ENCODE data around the gene DYNLT1. TPM values are rescaled to one million over a fixed set of nuclear protein-coding genes. Genes with fewer than 3 reads are reported as not detected.

Gene DYNLT1
- total RNA-seq, 2 experiments from 2014 or later: 99.1 to 107 TPM

DNA sequence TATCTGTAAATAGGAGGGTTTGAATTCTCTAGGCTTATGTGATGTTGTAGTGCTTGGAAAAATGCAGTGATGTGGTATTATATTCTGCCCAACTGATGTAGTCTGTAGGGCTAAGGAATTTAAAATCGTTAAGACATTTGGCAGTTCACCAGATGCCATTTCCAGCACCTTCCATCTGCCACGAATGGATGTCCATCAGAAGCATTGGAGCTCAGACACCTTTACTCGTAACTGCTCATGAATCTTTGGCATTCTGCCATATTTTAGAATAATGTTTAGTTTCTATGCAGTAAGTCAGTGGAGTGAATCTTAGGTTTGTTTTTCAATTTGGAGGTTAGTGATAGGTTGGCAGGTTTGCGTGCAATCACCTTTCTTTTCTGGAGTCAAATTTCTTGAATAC is 3.0 kb upstream of the DYNLT1 start:
- peaks cover 2% of the 10 kb centered on the region for H3K9me3 Mint-ChIP-seq
- peaks cover 35% of the 10 kb centered on the region for H3K36me3 Mint-ChIP-seq (ENCODE audit: low read depth)
- H3K4me3 Mint-ChIP-seq: no peak overlapping the region
- DNase-seq: no peak
- H3K27ac Mint-ChIP-seq: peak overlapping the region; percentile 46
- intact Hi-C loops (cut with micrococcal nuclease): loop anchor here (5.0 to 10.0 kb wide), 5 partner anchors 415 to 1815 kb away; partner anchors contain the start of genes ACAT2 and SOD2
- no peaks in the 10 kb centered on the region for H3K27me3 Mint-ChIP-seq (ENCODE audit: low read depth)
- CTCF ChIA-PET: interaction anchor here (1.0 kb wide), 1 partner anchor 13 kb away, joined by 4 read pairs; no protein-coding TSS in a partner anchor
- H3K4me1 Mint-ChIP-seq (ENCODE audit: low read depth): peaks cover 58% of the 10 kb centered on the region

DNA sequence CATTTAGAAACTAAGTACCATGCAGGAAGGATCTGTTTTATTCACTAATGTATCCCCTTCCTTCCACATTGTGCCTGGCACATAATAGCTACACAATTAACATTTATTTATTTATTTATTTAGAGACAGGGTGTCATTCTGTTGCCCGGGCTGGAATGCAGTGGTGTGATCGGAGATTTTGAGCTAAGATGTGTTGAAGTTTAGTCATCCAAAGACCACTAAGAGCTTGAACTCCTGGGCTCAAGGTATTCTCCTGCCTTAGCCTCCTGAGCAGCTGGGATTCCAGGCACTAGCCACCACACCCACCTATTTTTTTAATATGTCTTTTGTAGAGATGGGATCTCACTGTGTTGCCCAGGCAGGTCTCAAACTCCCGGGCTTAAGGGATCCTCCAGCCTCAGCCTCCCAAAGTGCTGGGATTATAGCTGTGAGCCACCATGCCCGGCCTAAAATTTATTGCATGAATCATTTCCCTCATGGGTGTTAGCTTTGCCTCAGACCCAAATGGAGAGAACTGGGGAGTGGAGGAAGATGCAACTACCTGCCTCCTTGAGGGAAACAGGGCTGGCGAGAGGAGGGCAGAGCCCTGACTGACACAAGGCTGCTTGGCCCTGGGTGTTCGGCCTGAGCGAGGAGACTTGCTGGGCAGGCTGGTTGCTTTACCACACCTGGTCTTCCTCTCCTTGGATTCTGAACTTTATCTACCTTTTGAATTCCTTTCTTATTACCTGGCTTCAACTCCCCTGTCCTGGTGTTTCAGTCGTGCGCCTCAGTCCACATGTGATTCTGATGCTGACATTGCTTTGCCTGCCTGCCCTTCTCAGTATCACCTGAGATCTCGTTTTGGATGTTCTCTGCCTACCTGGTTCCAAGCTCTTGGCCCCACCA is 1.7 kb upstream of the DYNLT1 start:
- H3K27ac Mint-ChIP-seq: peak overlapping the region; percentile 92
- peaks cover 66% of the 10 kb centered on the region for H3K4me1 Mint-ChIP-seq (ENCODE audit: low read depth)
- no peaks in the 10 kb centered on the region for H3K27me3 Mint-ChIP-seq (ENCODE audit: low read depth)
- H3K36me3 Mint-ChIP-seq (ENCODE audit: low read depth): peaks cover 38% of the 10 kb centered on the region
- intact Hi-C loops (cut with micrococcal nuclease): loop anchor here (5.0 to 10.0 kb wide), 5 partner anchors 414 to 1816 kb away; partner anchors contain the start of genes ACAT2 and SOD2
- CTCF ChIA-PET: interaction anchor here (0.5 to 1.9 kb wide), 4 partner anchors 8 to 188 kb away, joined by 4 to 9 read pairs (median 4); no protein-coding TSS in a partner anchor
- H3K4me3 Mint-ChIP-seq: peak overlapping the region; percentile 88
- H3K9me3 Mint-ChIP-seq: peaks cover 2% of the 10 kb centered on the region
- no peak for DNase-seq

DNA sequence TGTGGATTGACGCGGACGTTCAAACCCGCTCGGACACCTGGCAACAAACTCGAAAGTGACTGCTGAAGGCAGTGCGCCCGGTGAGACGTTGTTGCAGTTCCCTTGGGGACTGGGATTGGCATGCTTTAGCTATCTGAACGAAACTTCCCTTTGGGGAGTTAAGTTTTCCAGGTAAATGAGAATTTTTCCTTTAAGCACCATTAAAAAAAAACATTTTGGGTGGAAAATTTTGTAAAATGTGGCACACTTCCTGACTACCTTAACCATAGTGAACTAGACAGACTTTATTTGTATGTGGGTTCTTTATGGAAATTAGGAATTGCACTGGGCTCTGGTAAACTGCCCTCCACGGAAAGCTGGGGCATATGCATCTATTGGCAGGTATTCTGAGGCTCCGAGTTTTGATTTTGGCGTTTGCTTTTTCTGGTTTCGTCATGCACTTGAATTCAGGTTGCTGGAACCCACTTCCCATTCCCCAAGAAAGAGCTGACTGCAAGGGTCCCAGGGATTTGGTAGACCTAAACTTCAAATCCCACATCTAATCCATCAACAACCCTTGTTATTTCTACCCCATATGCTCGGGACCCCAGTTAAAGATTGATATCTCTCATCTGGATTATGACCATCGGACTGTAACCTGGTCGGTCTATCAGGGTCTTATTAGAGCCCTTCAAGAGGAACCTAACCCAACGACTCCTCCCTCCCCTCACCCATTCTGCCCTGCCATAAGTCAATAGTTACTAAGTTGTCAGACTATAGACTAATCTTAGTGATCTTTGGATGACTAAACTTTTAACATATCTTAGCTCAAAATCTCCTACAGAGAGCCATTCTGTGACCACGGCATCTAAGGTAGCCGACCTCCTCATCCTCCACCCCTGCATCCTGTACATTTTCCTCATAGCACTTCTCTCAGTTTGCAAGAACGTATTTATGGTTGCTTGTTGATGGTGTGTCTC is 800 bp upstream of the DYNLT1 start:
- peaks cover 2% of the 10 kb centered on the region for H3K9me3 Mint-ChIP-seq
- peak; percentile 53 for DNase-seq
- CTCF ChIA-PET: interaction anchor here (1.3 to 2.5 kb wide), 3 partner anchors 9 to 46 kb away, joined by 5 to 11 read pairs (median 9); no protein-coding TSS in a partner anchor
- peak overlapping the region; percentile 92 for H3K27ac Mint-ChIP-seq
- H3K4me1 Mint-ChIP-seq (ENCODE audit: low read depth): peaks cover 68% of the 10 kb centered on the region
- peak overlapping the region; percentile 88 for H3K4me3 Mint-ChIP-seq
- intact Hi-C loops (cut with micrococcal nuclease): loop anchor here (2.0 to 10.0 kb wide), 6 partner anchors 13 to 1817 kb away; partner anchors contain the start of genes ACAT2 and SOD2
- H3K27me3 Mint-ChIP-seq (ENCODE audit: low read depth): no peaks in the 10 kb centered on the region
- peaks cover 40% of the 10 kb centered on the region for H3K36me3 Mint-ChIP-seq (ENCODE audit: low read depth)

DNA sequence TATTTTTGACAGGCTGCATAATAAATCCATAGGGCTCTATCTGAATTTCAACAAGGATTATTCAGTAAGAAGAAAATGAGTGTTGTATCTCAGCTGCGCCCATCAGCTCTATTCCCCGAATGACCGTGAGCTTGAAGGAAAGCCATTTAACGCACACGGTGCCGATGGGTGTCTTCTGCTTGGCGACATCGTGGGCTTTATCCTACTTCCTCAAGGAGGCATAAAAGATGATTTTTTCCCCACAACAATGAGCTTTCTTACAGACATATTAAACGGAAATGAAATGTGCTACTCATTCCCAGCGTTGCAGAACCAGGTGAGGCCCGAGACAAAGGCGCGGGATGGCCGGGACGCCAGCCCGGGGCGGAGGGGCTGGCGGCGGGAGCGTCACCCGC is 710 bp downstream of the DYNLT1 start:
- no peak for DNase-seq
- peaks cover 76% of the 10 kb centered on the region for H3K4me1 Mint-ChIP-seq (ENCODE audit: low read depth)

DNA sequence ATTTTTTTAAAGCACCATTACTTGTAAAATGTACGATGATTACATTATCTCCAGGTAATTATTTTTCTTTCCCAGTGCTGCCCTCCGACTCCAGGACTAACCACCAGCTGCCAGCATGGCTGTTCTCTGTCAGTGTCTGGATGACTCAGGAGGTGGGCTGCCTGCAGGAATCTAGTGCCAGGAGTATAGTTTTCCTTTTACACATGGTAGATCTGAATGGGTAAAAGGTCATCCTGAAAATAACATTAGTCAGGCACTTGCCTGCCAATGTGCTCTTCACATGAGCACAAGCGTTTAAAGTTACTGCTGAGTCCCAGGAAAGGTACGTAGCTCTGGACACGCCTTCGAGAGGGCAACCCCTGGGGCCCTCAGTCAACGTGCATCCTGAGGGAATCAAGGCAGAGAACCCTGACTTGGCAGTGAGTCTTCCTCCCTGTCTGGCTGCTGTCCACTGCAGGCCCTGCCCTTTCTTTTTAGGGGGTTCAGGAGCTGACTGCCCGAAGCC is 2.4 kb downstream of the DYNLT1 start:
- H3K9me3 Mint-ChIP-seq: no peaks in the 10 kb centered on the region
- intact Hi-C loops (cut with micrococcal nuclease): loop anchor here (1.0 to 10.0 kb wide), 2 partner anchors 8 to 1123 kb away; partner anchors contain the start of gene ACAT2
- H3K4me1 Mint-ChIP-seq (ENCODE audit: low read depth): peaks cover 72% of the 10 kb centered on the region
- H3K4me3 Mint-ChIP-seq: peak overlapping the region; percentile 97
- peaks cover 49% of the 10 kb centered on the region for H3K36me3 Mint-ChIP-seq (ENCODE audit: low read depth)
- no peaks in the 10 kb centered on the region for H3K27me3 Mint-ChIP-seq (ENCODE audit: low read depth)
- peak overlapping the region; percentile 99 for H3K27ac Mint-ChIP-seq
- CTCF ChIA-PET: interaction anchor here (0.7 to 1.0 kb wide), 3 partner anchors 9 to 879 kb away, joined by 3 read pairs; no protein-coding TSS in a partner anchor
- DNase-seq: no peak

More for the DNA sequence above, 710 bp downstream of the DYNLT1 start:
- Mint-ChIP-seq H3K27ac (peak overlapping the region; percentile 99), H3K27me3 (ENCODE audit: low read depth) (no peaks in the 10 kb centered on the region), H3K9me3 (peaks cover 2% of the 10 kb centered on the region), H3K36me3 (ENCODE audit: low read depth) (peaks cover 43% of the 10 kb centered on the region), H3K4me3 (peak overlapping the region; percentile 97)
- CTCF ChIA-PET: interaction anchor here (1.1 to 2.5 kb wide), 3 partner anchors 16 to 47 kb away, joined by 3 to 11 read pairs (median 6); no protein-coding TSS in a partner anchor
- intact Hi-C loops (cut with micrococcal nuclease): loop anchor here (1.0 to 10.0 kb wide), 4 partner anchors 9 to 1121 kb away; partner anchors contain the start of gene ACAT2

DNA sequence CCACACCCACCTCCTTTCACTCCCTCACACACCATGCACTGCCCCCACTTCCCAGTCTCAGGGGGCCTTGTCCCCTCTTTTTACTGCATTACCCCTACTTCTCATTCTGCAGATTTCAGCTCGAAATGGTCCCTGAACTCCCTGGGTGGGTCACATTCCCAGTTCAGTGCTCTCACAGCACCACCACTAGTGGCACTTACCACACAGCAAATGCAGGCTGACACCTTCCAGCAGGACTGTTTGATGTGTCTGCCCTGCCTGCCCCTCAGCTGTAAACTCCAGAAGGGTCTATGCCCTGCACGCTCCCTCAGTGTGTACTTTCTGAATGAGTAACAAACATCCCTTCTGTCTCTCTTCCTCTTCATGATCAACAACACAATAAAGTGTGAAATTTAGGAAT is 4.0 kb downstream of the DYNLT1 start:
- Mint-ChIP-seq H3K36me3 (ENCODE audit: low read depth) (peaks cover 65% of the 10 kb centered on the region), H3K4me3 (peak overlapping the region; percentile 23), H3K9me3 (no peaks in the 10 kb centered on the region), H3K27me3 (ENCODE audit: low read depth) (no peaks in the 10 kb centered on the region), H3K27ac (peak overlapping the region; percentile 84), H3K4me1 (ENCODE audit: low read depth) (peaks cover 71% of the 10 kb centered on the region)
- CTCF ChIA-PET: interaction anchor here (0.7 to 1.6 kb wide), 3 partner anchors 9 to 22 kb away, joined by 3 to 4 read pairs (median 4); partner anchors contain the start of gene SYTL3
- intact Hi-C loops (cut with micrococcal nuclease): loop anchor here (10.0 kb wide), 1 partner anchor 1124 kb away; the partner anchor contains the start of gene ACAT2
- DNase-seq: no peak

DNA sequence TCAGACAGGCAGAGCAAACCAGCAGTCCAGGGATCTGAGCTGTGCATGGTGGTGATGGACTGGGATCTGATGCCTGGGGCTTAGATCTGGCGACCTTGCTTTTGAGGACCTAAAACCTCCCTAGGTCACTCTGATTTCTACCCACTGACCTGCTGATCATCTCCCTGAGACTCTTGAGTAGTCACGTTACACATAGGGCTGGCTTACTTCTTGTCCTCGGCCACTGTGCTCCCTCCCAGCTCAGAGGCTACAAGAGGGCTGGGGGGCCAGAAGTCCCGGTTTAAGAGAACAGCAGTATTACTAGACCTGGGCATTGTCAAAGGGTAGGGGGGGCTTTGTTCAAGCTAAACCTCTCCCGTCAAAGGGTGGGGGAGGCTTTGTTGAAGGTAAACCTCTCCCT is 5.5 kb downstream of the DYNLT1 start:
- no peaks in the 10 kb centered on the region for H3K9me3 Mint-ChIP-seq
- H3K27me3 Mint-ChIP-seq (ENCODE audit: low read depth): no peaks in the 10 kb centered on the region
- DNase-seq: no peak
- H3K36me3 Mint-ChIP-seq (ENCODE audit: low read depth): peaks cover 67% of the 10 kb centered on the region
- H3K4me1 Mint-ChIP-seq (ENCODE audit: low read depth): peaks cover 72% of the 10 kb centered on the region
- H3K27ac Mint-ChIP-seq: peak overlapping the region; percentile 84
- CTCF ChIA-PET: interaction anchor here (0.9 to 3.5 kb wide), 2 partner anchors 10 to 52 kb away, joined by 4 to 14 read pairs; no protein-coding TSS in a partner anchor
- H3K4me3 Mint-ChIP-seq: no peak overlapping the region
- intact Hi-C loops (cut with micrococcal nuclease): no loop called here

DNA sequence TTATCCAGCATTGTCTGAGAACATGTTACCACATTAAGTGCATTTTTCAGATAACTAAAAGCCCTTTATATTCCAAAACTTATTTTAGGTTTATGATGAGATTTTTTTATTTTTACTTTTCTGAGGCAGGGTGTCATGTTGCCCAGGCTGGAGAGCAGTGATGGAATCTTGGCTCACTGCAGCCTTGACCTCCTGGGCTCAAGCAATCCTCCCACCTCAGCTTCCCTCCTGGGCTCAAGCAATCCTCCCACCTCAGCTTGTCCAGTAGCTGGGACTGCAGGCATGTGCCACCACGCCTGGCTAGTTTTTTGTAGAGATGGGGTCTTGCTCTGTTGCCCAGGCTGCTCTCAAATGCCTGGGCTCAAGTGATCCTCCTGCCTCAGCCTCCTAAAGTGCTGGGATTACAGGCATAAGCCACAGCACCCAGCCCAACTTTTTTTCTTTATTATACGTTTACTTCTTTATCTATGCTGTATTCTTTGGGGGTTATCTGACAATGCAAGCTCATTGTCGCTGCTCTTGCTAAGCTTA is 6.2 kb downstream of the DYNLT1 start:
- H3K36me3 Mint-ChIP-seq (ENCODE audit: low read depth): peaks cover 62% of the 10 kb centered on the region
- no peak overlapping the region for H3K4me3 Mint-ChIP-seq
- H3K27me3 Mint-ChIP-seq (ENCODE audit: low read depth): no peaks in the 10 kb centered on the region
- H3K4me1 Mint-ChIP-seq (ENCODE audit: low read depth): peaks cover 72% of the 10 kb centered on the region
- no peaks in the 10 kb centered on the region for H3K9me3 Mint-ChIP-seq
- CTCF ChIA-PET: interaction anchor here (3.5 kb wide), 1 partner anchor 53 kb away, joined by 14 read pairs; no protein-coding TSS in a partner anchor
- no peak for DNase-seq
- intact Hi-C loops (cut with micrococcal nuclease): no loop called here
- H3K27ac Mint-ChIP-seq: peak overlapping the region; percentile 18

DNA sequence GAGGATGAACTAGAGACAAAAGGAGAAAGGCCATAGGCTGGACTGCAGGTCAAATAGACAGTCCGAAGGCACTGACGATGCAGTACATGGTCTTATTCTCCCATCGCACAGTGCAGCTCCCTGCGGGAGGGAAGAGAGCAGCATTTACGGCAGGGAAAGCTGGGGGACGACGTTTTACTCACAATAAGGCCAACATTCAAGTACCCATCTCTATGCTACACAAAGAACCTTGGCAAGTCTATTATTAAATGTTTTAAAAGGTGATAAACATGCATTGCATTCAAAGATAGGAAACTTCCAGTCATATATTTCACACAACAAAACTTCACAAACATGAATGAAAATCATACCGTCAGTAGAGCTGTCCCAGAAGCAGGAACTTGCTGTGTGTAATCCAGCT is 7.8 kb downstream of the DYNLT1 start:
- no peak for DNase-seq
- H3K4me1 Mint-ChIP-seq (ENCODE audit: low read depth): peaks cover 64% of the 10 kb centered on the region
- no peaks in the 10 kb centered on the region for H3K27me3 Mint-ChIP-seq (ENCODE audit: low read depth)
- peaks cover 53% of the 10 kb centered on the region for H3K36me3 Mint-ChIP-seq (ENCODE audit: low read depth)
- intact Hi-C loops (cut with micrococcal nuclease): no loop called here
- peak overlapping the region; percentile 75 for H3K27ac Mint-ChIP-seq
- no peak overlapping the region for H3K4me3 Mint-ChIP-seq
- no peaks in the 10 kb centered on the region for H3K9me3 Mint-ChIP-seq
- CTCF ChIA-PET: interaction anchor here (0.6 to 3.5 kb wide), 2 partner anchors 54 to 96 kb away, joined by 5 to 14 read pairs; no protein-coding TSS in a partner anchor

DNA sequence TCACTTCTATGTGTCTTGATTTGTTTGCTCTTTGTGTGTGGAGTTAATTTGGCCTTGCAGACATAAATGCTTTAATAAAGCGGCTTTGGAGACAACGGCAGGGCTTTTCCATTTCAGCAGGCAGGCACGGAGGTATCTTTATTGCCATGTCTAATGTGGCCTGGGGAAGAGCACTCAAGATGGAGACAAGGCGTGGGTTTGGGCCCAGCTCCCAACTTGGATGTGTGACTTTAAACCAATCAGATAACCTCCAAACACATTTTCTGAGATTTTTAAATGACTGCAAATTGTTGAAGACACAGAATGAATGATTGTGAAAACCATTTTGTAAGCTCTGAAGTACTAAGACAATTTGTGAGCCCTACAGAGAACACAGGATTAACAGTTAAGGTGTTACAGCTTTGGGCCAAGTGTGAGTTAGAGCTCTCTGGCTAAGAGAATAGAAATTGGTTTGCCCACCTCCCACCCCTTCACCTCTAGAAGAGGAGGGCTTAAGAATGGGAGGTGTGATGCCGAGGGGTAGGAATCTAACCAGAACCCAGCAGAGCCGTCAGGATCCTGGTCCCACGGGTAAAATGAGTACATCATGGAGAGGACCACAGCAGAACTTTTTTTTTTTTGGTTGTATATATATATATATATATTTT is 9.0 kb downstream of the DYNLT1 start:
- H3K4me1 Mint-ChIP-seq (ENCODE audit: low read depth): peaks cover 64% of the 10 kb centered on the region
- H3K27me3 Mint-ChIP-seq (ENCODE audit: low read depth): no peaks in the 10 kb centered on the region
- peak overlapping the region; percentile 75 for H3K27ac Mint-ChIP-seq
- H3K4me3 Mint-ChIP-seq: no peak overlapping the region
- H3K9me3 Mint-ChIP-seq: no peaks in the 10 kb centered on the region
- DNase-seq: no peak
- peaks cover 54% of the 10 kb centered on the region for H3K36me3 Mint-ChIP-seq (ENCODE audit: low read depth)
- intact Hi-C loops (cut with micrococcal nuclease): no loop called here
- CTCF ChIA-PET: no interaction called here

Measured in activated naive CD4-positive, alpha-beta T cell treated with anti-CD3 and anti-CD28 coated beads for 36 hours (primary cell).